HG03565 (cell line): ENCODE data around the gene RHOG.

Source experiments
- ATAC-seq: cut with Tn5 transposase; IDR thresholded peaks from one replicate; pipeline ENCODE4 v1.9.1; 2021; ENCODE audit warnings: mild to moderate bottlenecking, moderate library complexity; ENCODE audit not compliant: unreplicated experiment

Gene RHOG

DNA sequence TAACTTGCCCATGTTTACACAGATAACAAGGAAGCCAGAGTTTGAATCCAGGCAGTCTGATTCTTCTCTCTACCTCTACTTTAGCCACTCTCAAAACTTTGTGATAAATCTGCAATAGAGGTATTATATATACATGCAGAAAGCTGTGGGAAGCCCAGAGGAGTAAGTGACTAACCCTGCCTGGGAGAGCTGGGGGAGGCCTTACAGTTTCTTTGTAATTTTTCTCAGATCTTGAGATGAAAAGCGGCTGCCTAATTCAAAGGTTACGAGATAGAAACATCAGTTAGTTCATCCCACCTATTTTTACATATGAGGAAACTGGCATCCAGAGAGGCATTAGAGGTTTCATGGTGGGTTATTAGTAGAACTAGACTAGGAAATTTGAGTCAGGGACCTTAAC lies 19.6 kb upstream of the RHOG start:
- no peak for ATAC-seq

GRCh38 chr11:3859373-3859881 lies 18.7 kb upstream of the RHOG start:
- peak; percentile 30 for ATAC-seq

DNA sequence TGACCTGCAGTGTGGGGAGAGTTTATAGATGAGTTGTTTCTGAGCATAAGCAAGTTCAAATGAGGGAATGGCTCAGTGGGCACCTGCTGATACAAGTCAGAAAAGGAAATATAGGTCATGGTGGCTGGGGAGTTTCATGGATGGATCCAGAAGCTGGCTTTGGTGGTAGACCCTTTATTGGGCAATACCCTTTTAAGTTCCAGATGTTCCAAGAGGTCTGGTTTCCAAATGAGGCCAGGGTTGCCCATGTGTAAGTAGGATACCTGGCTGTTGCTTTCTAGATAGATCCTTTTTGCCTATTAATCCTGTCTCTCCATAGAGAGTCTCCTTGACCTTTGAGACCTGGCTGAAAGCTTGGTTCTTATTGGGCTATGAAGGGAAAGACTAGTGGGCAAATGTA lies 16.9 kb upstream of the RHOG start:
- no peak for ATAC-seq

DNA sequence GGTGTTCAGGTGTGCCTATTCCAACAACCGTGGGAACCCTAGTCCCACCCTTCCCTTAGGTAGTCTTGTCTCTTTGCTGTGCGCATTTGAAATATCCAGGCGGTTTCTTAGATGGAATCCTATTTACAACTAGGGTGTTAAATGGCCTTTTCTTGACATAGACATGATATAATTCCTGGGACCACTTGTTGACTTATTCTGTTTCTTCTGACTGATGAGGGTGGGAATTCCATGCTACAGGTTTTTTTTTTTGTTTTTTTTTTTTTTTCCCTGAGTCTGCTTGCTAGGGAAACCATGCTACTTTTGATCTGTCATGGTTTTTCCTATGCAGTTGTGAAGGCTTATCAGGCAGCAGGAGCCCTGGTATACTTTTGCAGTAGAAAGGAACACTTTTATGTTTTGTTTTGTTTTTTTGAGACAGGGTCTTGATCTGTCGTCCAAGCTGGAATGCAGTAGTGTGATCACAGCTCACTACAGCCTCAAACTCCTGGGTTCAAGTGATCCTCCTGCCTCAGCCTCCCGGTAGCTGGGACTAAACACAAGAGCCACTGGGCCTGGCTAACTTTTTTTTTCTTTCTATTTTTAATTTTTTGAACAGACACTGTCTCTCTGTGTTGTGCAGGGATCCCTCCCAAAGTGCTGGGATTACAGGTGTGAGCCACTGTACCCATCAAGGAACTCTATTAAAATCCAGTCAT lies 16.2 kb upstream of the RHOG start:
- no peak for ATAC-seq

DNA sequence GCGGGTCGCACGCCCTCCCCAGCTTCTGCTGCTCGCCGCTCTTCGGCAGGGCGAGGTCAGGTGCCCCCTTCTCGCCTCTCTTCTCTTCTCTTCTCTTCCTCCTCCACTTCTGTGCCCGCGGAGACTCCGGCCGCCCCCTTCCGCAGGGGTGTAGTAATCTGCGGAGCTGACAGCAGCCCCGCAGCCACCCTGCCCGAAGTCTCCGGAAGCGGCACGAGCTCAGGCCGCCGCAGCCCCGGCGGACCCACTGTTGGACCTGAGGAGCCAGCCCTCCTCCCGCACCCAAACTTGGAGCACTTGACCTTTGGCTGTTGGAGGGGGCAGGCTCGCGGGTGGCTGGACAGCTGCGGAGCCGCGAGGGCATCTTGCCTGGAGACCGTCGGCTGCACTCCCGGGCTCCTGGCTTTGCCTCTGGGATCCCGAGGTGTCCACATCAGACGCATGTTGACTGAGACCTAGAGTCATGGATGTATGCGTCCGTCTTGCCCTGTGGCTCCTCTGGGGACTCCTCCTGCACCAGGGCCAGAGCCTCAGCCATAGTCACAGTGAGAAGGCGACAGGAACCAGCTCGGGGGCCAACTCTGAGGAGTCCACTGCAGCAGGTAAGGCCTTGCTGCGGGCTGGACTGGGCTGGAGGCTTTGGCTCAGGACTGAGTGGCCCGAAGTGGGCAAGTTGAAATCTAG lies 15.2 kb upstream of the RHOG start:
- ATAC-seq, result peak; percentile 9

GRCh38 chr11:3854977-3855807 lies 14.4 kb upstream of the RHOG start, which contains the start of gene STIM1:
Gene STIM1, plus strand, starts transcription at chr11:3855664. Its CDS starts 607 bp downstream, at chr11:3856271.
- peak; percentile 58 for ATAC-seq

GRCh38 chr11:3854660-3854976 lies 13.9 kb upstream of the RHOG start:
- ATAC-seq, result no peak

DNA sequence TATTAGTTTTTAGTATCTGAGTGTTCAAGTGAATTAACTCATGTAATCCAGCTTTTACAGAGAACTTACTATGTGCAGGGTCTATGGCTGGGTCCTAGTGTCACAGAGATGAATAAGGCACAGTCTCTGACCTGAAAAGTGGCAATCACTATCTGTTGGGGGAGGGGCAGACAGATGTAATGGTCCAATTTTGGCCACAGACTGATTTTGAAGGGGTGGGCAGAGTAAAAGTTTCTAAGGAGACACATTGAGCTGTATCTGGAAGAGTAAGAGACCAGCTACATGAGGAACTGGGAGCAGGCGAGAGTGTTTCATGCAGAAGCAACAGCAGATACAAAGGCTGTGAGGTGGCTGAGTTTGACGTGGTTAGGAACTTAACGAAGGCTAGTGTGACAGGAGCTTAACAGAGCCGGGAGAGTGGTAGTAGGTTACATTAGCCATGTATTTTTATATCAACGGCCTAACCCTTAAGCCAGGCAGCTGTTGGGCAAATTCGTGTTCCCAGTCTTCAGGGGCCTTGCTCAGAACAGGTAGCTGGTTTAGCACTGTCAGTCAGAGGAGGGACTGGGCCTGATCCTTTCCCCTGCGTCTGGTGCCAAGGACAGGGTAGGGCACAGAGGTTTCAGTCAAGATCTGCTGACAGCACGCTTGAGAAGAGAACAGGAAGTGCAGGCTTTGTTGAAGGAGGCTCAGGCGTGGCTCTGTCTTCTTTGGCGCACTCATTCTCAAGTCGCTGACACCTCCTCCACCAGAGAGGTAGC lies 13.3 kb upstream of the RHOG start:
- ATAC-seq, result peak; percentile 28

GRCh38 chr11:3853545-3853842 lies 12.7 kb upstream of the RHOG start:
- no peak for ATAC-seq

GRCh38 chr11:3849297-3849874 lies 8.6 kb upstream of the RHOG start:
- no peak for ATAC-seq

DNA sequence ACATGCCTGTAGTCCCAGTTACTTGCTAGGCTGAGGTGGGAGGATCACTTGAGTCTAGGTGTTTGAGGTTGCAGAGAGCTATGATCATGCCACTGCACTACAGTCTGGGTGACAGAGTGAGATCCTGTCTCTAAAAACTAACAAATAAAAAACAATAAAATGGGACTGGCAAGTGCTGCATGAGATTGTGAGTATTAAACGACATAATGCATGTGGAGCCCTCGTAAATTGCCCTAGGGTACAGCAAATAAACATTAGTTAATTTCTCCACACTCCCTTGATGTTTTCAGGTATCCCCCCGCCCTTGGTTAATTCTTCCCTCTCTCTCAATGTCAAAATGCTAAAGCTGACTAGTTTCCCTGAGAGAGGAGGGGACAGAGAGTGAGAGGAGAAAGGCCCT lies 4.9 kb upstream of the RHOG start:
- no peak for ATAC-seq

DNA sequence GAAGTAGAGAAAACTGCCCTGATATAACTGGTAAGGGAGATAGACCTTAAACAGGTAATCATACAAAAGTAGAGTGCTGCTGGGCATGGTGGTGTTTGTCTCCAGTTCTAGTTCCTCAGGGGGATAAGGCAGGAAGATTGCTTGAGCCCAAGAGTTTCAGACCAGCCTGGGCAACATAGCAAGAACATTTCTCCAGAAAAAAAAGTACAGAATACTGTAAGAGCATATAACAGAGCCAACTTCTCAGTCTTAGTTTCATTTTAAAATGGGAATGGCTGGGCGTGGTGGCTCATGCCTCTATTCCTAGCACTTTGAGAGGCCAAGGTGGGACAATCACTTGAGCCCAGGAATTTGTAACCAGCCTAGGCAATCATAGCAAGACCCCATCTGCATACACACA lies 4.5 kb upstream of the RHOG start:
- no peak for ATAC-seq

DNA sequence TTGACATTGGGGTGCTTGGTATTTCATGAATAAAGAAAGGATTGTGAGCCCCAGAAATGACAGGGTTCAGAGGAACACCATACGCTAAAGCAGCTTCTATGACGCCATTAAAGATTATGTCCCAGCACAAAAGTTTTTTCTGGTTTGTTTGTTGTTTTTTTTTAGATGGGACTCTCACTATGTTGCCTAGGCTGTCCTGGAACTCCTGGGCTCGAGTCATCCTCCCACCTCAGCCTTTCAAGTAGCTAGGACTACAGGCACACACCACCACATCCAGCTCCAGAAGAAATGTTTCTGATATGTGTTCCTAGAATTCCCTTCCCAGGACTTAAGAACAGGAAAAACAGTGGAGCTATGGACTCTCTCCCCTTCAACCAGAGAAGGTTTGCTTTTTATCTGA lies 2.6 kb upstream of the RHOG start:
- no peak for ATAC-seq

DNA sequence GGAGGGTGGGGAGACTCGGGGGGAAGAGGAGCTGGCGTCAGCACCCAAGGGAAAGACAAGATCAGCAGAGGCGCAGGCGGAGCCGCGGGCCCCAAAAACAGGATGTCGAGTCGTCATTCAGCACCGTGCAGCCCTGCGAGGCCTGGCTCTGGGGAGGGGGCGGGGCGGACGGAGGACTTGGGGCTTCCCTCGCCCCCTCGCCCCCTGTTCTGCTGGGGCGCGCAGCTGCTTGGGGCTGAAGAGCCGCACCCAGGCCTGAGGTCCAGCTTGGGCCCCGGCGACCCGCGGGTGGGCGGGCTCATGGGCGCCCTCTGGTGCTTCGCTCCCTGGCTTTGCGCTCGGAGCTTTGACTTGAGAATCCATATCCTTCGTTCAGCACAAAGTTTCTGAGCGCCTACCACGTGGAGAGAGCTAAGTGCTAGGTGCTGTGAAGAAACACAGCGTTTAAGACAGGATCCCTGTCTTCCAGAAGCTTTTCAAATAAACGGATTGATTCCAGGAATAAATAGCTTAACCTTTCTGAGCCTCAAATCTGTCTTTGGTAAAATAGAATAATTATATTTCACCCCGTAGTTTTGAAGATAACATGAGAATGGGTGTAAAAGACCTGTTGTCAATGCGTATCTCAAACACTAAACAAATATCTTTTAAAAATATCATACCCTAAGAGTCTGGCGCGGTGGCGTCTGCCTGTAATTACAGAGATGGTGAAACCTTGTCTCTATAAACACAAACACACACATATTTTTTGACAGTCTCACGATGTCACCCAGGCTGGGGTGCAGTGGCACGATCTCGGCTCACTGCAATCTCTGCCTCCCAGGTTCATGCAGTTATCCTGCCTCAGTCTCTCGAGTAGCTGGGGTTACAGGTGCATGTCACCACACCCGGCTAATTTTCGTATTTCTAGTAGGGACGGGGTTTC lies 929 bp upstream of the RHOG start:
- peak; percentile 45 for ATAC-seq

DNA sequence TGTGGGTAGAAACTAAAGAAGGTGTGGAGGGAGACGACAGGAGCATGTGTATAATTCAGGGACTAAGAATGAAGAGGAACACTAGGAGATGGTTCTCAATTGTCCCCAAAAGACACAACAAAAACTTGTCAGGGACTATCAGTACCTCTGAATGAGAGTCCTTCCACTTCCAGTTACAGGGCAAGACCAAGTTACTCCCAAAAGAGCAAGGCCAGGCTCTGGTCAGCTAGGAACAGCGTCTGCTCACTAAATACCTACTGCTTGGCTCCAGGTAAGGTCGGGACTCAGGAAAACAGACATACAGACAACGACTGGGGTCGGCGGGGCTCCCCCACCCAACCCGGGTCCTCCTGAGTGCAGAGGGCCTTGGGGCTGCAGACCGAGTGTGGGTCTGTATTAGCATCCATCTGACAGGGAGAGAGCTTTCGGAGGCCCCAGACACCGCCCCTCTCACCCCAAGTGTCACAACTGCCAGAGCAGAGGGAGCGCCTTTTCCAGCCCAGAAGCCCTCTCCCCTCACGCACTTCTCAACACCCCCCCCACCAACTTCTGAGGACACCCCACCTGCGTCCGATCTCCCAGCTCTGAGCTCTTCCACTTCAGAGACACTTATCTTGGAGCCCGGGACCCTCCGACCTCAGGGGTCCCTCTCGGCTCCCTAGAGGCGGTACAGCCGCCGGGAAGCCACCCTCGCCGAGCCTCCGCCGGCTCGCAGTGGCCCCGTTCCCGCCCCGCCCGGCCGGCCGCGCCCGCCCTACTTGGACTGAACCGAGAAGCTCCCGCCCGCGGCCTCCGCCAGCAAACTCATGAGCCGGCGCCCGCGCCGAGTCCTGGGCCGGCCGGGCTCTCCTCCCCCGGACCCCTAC lies 522 bp downstream of the RHOG start:
- no peak for ATAC-seq

DNA sequence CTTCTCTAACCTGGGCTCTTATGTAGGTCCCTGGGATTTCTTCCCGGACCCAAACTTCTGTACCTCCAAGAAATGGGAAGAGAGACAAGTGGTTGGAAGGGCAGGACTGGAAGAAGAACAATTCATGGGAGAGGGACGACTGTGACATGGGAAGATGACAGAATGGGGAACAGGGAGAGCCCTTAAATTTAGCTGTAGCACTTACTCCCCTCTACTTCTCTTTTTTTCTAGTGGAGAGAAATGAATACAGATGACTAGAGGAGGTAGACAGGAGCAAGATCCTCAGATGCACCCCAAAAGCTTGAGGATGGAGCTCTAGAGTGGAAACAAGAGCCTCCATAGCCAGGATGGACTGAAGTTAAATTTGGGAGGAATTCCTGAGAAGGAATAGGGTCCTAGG lies 2.3 kb downstream of the RHOG start:
- no peak for ATAC-seq

DNA sequence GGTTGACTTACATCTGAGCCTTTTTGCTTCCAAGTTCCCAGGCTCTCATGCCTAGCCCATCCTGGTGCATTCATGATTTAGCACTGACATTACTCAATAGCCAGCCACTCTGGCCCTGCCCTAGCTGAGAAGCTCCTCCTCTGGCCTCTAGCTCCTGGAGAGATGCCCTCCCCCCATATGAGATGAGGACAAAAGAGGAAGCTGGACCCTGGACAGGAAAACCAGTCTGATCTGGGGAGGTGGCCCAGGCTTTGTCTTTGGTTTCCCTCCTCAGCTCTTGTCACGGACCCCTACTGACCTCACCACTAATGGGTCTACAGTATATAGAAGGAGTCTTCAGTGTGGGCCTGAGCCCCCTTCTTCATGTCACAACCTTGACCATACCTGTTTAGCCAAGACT lies 3.0 kb downstream of the RHOG start:
- ATAC-seq, result no peak

- ATAC-seq, result no peak
These were observed 3.9 kb downstream of the RHOG start for GRCh38 chr11:3836903-3837302.

GRCh38 chr11:3835751-3836150 lies 5.0 kb downstream of the RHOG start:
- no peak for ATAC-seq
